ENCODE measurements around the gene MAGI1. TPM values are rescaled to one million over a fixed set of nuclear protein-coding genes. Genes with fewer than 3 reads are reported as not detected.

The MAGI1 gene
- polyA plus RNA-seq, 1 experiment: 14.2 TPM

DNA sequence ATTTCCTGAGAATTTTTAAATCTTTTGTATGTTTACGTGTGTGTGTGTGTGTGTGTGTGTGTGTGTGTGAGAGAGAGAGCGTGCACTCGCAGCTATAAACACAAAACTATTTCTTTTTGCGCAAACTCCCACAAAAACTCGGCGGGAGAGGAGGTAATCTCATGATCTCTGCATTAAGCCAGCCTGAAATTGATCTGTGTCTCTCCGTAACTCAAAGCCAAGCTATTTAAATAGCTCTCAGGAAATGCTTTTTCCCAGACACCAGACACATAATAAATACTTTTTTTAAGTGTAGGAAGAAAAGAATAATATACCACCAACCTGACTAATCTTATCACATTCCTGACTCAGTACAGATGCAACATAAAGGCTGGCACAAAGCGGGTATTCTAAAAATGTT lies 226.8 kb downstream of the MAGI1 start:
- H3K27me3 ChIP-seq (ENCODE audit: control insufficient read depth, insufficient read depth, low read length): no peaks in the 10 kb centered on the region
- no peak overlapping the region for H3K27ac ChIP-seq (ENCODE audit: low read depth, low read length)
- no peaks in the 10 kb centered on the region for H3K9me3 ChIP-seq (ENCODE audit: control insufficient read depth, insufficient read depth, low read length)
- ChIA-PET CTCF (interaction anchor here (1.0 to 1.2 kb wide), 3 partner anchors 19 to 327 kb away, joined by 3 to 5 read pairs (median 5); no protein-coding TSS in a partner anchor), POLR2A (no interaction called here)
- no peak for DNase-seq (ENCODE audit: low read depth, low spot score)
- TF ChIP-seq, protein P1, sequence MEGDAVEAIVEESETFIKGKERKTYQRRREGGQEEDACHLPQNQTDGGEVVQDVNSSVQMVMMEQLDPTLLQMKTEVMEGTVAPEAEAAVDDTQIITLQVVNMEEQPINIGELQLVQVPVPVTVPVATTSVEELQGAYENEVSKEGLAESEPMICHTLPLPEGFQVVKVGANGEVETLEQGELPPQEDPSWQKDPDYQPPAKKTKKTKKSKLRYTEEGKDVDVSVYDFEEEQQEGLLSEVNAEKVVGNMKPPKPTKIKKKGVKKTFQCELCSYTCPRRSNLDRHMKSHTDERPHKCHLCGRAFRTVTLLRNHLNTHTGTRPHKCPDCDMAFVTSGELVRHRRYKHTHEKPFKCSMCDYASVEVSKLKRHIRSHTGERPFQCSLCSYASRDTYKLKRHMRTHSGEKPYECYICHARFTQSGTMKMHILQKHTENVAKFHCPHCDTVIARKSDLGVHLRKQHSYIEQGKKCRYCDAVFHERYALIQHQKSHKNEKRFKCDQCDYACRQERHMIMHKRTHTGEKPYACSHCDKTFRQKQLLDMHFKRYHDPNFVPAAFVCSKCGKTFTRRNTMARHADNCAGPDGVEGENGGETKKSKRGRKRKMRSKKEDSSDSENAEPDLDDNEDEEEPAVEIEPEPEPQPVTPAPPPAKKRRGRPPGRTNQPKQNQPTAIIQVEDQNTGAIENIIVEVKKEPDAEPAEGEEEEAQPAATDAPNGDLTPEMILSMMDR (IDR thresholded peaks at IDR 0.05; ENCODE audit: low read depth, low read length): no peak
- no peak overlapping the region for H3K4me3 ChIP-seq (ENCODE audit: low read depth, low read length)

DNA sequence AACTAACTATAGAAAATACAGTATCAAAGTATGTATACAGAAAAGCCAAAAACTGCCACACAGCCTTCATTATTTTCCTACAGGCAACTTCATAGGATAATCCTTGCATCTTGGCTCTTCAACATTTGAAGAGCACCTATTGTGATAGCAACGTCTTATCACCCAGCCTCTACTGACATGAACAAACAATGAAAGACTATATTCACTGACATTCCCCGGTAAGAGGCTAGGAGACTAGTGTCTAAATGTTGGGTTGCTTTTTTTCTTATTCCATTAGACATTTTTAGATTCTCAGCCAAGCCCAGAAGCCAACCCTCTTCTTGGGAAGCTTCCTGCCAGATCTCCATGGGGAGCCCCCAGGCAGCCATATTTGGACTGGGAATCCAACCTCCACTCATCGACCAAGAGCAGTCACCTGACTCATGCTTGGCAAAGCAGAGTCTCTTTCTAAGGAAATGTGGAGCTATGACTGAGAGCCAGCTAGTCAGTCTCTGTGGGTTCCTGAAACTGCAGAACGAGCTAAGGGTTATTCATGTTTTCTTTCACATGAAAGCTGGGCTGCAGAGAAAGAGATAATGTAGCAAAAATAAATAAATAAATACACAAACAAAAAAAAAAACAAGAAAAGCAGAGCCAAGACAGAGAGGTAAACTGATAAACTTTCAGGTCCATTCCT lies 227.5 kb downstream of the MAGI1 start:
- Histone ChIP-seq H3K27me3 (ENCODE audit: control insufficient read depth, insufficient read depth, low read length) (no peaks in the 10 kb centered on the region), H3K4me3 (ENCODE audit: low read depth, low read length) (no peak overlapping the region), H3K27ac (ENCODE audit: low read depth, low read length) (no peak overlapping the region), H3K9me3 (ENCODE audit: control insufficient read depth, insufficient read depth, low read length) (no peaks in the 10 kb centered on the region)
- TF ChIP-seq, protein P1 (IDR thresholded peaks at IDR 0.05; ENCODE audit: low read depth, low read length): no peak
- ChIA-PET POLR2A (no interaction called here), CTCF (interaction anchor here (0.6 to 1.2 kb wide), 4 partner anchors 18 to 1288 kb away, joined by 3 to 5 read pairs (median 4); no protein-coding TSS in a partner anchor)
- no peak for DNase-seq (ENCODE audit: low read depth, low spot score)

DNA sequence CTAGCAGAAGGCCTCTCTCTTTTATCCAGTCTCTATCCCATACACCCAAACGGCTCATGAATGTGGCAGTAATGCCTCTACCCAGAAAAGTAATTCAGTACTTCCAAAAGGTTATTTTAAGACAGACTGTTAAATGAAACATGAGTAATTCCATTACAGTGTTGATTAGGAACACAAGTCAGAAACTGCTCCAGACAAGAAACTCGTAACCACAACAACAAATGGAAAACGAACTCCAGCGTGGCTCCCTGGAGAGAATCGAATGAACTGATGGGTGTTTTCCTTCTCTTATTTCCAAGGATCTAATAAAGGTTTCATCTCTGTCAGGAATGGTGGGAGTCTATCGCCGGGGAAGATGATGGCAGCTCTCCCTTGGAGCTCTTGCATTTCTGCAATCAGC lies 228.4 kb downstream of the MAGI1 start:
- Histone ChIP-seq H3K4me3 (ENCODE audit: low read depth, low read length) (no peak overlapping the region), H3K9me3 (ENCODE audit: control insufficient read depth, insufficient read depth, low read length) (no peaks in the 10 kb centered on the region), H3K27me3 (ENCODE audit: control insufficient read depth, insufficient read depth, low read length) (no peaks in the 10 kb centered on the region), H3K27ac (ENCODE audit: low read depth, low read length) (no peak overlapping the region)
- TF ChIP-seq, protein P1 (IDR thresholded peaks at IDR 0.05; ENCODE audit: low read depth, low read length): no peak
- ChIA-PET POLR2A (no interaction called here), CTCF (no interaction called here)
- DNase-seq (ENCODE audit: low read depth, low spot score): no peak

DNA sequence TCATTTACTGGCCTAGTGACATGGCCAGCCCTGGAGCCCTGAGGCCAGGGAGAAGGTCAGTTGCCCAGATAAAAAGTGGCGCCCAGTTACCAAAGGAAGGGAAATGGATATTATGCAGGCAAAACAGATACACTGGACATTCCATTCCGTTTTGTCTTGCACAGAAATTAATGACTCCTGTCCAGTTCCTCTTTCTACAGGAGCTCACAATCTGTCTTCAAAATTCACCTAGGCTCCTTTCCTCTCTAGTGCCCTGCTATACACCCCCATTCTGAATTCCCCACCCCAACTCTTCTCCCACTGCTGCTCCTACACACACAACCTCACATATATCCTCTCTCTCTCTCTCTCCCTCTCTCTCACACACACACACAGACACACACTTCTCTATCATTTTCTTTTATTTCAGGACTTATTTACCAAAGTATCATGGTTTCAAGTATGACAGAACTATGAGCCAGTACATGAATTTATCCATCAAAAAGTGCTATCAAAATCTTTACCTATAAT lies 229.0 kb downstream of the MAGI1 start:
- CTCF ChIA-PET: no interaction called here
- Histone ChIP-seq H3K9me3 (ENCODE audit: control insufficient read depth, insufficient read depth, low read length) (no peaks in the 10 kb centered on the region), H3K4me3 (ENCODE audit: low read depth, low read length) (no peak overlapping the region), H3K27me3 (ENCODE audit: control insufficient read depth, insufficient read depth, low read length) (no peaks in the 10 kb centered on the region), H3K27ac (ENCODE audit: low read depth, low read length) (no peak overlapping the region)
- TF ChIP-seq, protein P1 (IDR thresholded peaks at IDR 0.05; ENCODE audit: low read depth, low read length): no peak
- POLR2A ChIA-PET: no interaction called here
- DNase-seq (ENCODE audit: low read depth, low spot score): no peak

DNA sequence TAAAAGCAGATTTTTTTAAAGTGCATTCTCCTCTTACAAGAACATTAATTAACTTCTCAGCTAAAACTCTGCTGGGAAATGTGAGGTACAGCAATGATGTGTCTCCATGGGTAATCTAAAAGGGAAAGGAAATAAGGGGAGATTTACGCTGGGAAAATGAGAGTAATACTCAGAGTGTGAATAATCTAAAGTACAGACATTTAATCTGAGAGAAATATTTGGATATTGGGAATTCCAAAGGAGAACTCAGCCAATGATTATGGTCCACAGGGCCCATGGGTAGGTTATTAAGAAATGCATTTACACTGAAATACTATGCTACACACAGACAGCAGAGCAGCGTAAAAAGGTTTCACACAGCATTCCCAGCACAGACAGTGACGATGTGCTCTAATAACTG lies 229.9 kb downstream of the MAGI1 start:
- Histone ChIP-seq H3K27me3 (ENCODE audit: control insufficient read depth, insufficient read depth, low read length) (no peaks in the 10 kb centered on the region), H3K27ac (ENCODE audit: low read depth, low read length) (no peak overlapping the region), H3K4me3 (ENCODE audit: low read depth, low read length) (no peak overlapping the region), H3K9me3 (ENCODE audit: control insufficient read depth, insufficient read depth, low read length) (no peaks in the 10 kb centered on the region)
- ChIA-PET POLR2A (no interaction called here), CTCF (no interaction called here)
- no peak for DNase-seq (ENCODE audit: low read depth, low spot score)
- TF ChIP-seq, protein P1 (IDR thresholded peaks at IDR 0.05; ENCODE audit: low read depth, low read length): no peak
